SK-N-MC (cell line): ENCODE measurements around the gene UGT1A7.

Experiments used
- EZH2 ChIP-seq: fragments of 200-600 bp; sonication (generic); IDR thresholded peaks from one replicate; pipeline ENCODE4 v1.6.1; 2017; ENCODE audit warnings: antibody characterized with exemption
- POLR2AphosphoS5 ChIP-seq: IDR thresholded peaks from 2 replicates; pipeline ENCODE4 v1.6.1; 2012; ENCODE audit warnings: mild to moderate bottlenecking, low read depth, low read length, borderline replicate concordance

DNA sequence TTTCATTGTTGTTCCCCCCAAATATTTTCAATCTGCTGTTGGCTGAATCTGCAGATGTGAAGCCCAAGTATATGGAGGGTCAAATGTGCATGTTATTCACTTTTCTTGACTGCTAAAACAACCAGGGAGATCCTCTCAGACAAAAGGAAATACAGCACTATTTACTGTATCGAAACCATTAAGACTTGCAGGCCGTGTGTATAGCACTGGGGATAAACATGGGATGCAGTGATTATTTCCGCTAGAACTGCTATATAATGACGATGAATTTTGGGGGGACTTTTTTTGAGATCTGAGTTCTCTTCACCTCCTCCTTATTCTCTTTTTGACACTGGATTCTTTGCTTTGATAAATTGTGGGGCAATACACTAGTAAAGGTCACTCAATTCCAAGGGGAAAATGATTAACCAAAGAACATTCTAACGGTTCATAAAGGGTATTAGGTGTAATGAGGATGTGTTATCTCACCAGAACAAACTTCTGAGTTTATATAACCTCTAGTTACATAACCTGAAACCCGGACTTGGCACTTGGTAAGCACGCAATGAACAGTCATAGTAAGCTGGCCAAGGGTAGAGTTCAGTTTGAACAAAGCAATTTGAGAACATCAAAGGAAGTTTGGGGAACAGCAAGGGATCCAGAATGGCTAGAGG is 74.9 kb downstream of the UGT1A7 start:
- no peak for TF ChIP-seq POLR2AphosphoS5
- no peak for TF ChIP-seq EZH2
